Activated naive CD8-positive, alpha-beta T cell treated with anti-CD3 and anti-CD28 coated beads, Interleukin-2, amount 10 ng/mL, durations not matched to agents 7 days and 5 days (primary cell): ENCODE results near the gene MRGPRF. TPM values are rescaled to one million over a fixed set of nuclear protein-coding genes. Genes with fewer than 3 reads are reported as not detected.
"Not testable (repeated sequence)": the region's sequence is repeated elsewhere in the genome, so short reads cannot be mapped to it uniquely, and the experiment has no call there.

Experiments used
- ATAC-seq: fragments of 150-1000 bp; cut with Tn5 transposase; one replicate; pipeline ENCODE4 v1.10.0; 2021; ENCODE audit warnings: low read depth, moderate library complexity
- POLR2A ChIA-PET: fragments of 350-600 bp; sonication (Branson Sonifier 250); formaldehyde crosslinking; loops from one replicate; lab custom pipeline; 2021; ENCODE audit warnings: antibody characterized with exemption; lab: Charles Lee
- DNase-seq: peaks from one replicate; pipeline ENCODE4 v3.0.0; 2021
- H3K27ac Mint-ChIP-seq: one replicate; pipeline ENCODE4 v1.8.0; 2022; ENCODE audit warnings: mild to moderate bottlenecking, mixed read lengths
- H3K27me3 Mint-ChIP-seq: one replicate; pipeline ENCODE4 v1.8.0; 2022; ENCODE audit warnings: mild to moderate bottlenecking, moderate library complexity, mixed read lengths
- H3K36me3 Mint-ChIP-seq: one replicate; pipeline ENCODE4 v1.8.0; 2021; ENCODE audit warnings: mild to moderate bottlenecking, mixed read lengths
- H3K4me1 Mint-ChIP-seq: one replicate; pipeline ENCODE4 v1.8.0; 2021; ENCODE audit warnings: mixed read lengths
- H3K4me3 Mint-ChIP-seq: one replicate; pipeline ENCODE4 v1.8.0; 2022; ENCODE audit warnings: mild to moderate bottlenecking, moderate library complexity, mixed read lengths
- H3K9me3 Mint-ChIP-seq: one replicate; pipeline ENCODE4 v1.8.0; 2021; ENCODE audit warnings: mixed read lengths
- total RNA-seq, 2 experiments: library from RNA; stranded (reverse); gene quantifications; one replicate each; pipeline ENCODE4 v1.2.3, GENCODE V29; 2021

The MRGPRF gene
- total RNA-seq, 2 experiments from 2014 or later: not detected

DNA sequence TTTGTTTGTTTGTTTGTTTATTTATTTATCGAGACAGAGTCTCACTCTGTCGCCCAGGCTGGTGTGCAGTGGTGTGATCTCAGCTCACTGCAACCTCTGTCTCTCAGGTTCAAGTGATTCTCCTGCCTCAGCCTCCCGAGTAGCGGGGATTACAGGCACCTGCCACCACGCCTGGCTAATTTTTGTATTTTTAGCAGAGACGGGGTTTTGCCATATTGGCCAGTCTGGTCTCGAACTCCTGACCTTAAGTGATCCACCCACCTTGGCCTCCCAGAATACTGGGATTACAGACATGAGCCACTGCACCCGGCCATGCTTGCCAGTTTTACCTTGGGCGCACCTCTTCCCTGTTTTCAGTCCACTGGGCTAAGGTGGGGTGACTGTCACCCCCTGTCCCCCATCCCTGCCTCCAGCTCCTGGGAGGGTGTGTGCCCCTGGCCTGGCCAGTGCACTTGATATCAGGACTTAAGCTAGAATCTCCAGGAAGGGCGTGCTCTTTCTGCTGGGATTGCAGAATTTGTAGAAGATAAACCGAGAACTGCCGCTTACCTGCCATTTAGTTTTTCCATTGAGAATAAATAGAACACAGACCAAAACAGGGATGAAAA, 13.2 kb downstream of the MRGPRF start:
- H3K4me3 Mint-ChIP-seq, H3K4me1 Mint-ChIP-seq, H3K9me3 Mint-ChIP-seq, H3K27me3 Mint-ChIP-seq, H3K27ac Mint-ChIP-seq, H3K36me3 Mint-ChIP-seq, POLR2A ChIA-PET, DNase-seq, ATAC-seq: not testable (repeated sequence)

DNA sequence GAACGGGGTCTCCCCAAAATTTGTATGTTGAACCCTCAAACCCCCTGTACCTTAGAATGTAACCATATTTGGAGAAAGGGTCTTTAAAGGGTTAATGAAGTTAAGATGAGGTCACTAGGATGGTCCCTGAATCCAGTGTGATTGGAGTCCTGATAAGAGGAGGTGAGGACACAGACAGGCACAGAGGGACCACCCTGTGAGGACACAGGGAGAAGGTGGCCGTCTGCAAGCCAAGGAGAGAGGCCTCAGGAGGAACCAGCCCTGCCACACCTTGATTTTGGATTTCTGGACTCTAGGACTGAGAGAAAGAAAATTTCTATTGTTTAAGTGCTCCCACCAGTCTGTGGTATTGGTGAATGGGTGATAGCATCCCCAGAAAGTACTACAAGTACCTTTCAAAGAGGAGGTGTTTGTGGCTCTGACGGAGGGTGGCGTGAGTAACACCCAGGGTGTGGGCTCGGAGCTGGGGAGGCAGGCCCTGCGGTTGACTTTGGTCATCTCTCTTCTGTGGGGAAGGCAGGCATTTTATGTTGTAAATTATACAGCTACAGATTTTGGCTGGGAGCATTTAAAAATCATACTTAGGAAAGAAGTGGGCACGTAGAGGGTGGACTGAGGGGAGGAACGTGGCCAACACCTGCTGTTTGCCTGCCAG, 13.8 kb downstream of the MRGPRF start:
- POLR2A ChIA-PET: no interaction called here
- H3K4me1 Mint-ChIP-seq: no peaks in the 10 kb centered on the region
- H3K4me3 Mint-ChIP-seq: no peak overlapping the region
- no peaks in the 10 kb centered on the region for H3K36me3 Mint-ChIP-seq
- no peak overlapping the region for H3K27ac Mint-ChIP-seq
- H3K9me3 Mint-ChIP-seq: no peaks in the 10 kb centered on the region
- ATAC-seq (no peak), DNase-seq (peak; percentile 9)
- H3K27me3 Mint-ChIP-seq: peaks cover 3% of the 10 kb centered on the region

- H3K27ac Mint-ChIP-seq: no peak overlapping the region
- H3K4me3 Mint-ChIP-seq: no peak overlapping the region
- H3K9me3 Mint-ChIP-seq: no peaks in the 10 kb centered on the region
- ATAC-seq (no peak), DNase-seq (peak; percentile 17)
- H3K4me1 Mint-ChIP-seq: no peaks in the 10 kb centered on the region
- H3K27me3 Mint-ChIP-seq: peaks cover 3% of the 10 kb centered on the region
- POLR2A ChIA-PET: no interaction called here
- H3K36me3 Mint-ChIP-seq: no peaks in the 10 kb centered on the region
Observed at GRCh38 chr11:68998390-68998911, 14.6 kb downstream of the MRGPRF start.

GRCh38 chr11:68997995-68998348, 15.1 kb downstream of the MRGPRF start:
- DNase-seq (no peak), ATAC-seq (no peak)
- Mint-ChIP-seq H3K27ac (no peak overlapping the region), H3K36me3 (no peaks in the 10 kb centered on the region), H3K4me1 (no peaks in the 10 kb centered on the region), H3K9me3 (no peaks in the 10 kb centered on the region), H3K27me3 (peaks cover 7% of the 10 kb centered on the region), H3K4me3 (no peak overlapping the region)
- POLR2A ChIA-PET: no interaction called here

- Mint-ChIP-seq H3K27me3 (peaks cover 9% of the 10 kb centered on the region), H3K4me1 (no peaks in the 10 kb centered on the region), H3K27ac (no peak overlapping the region), H3K4me3 (no peak overlapping the region), H3K36me3 (no peaks in the 10 kb centered on the region), H3K9me3 (no peaks in the 10 kb centered on the region)
- ATAC-seq: no peak
- no peak for DNase-seq
- POLR2A ChIA-PET: no interaction called here
Observed at GRCh38 chr11:68997124-68997994, 15.7 kb downstream of the MRGPRF start.

- DNase-seq (no peak), ATAC-seq (no peak)
- no peak overlapping the region for H3K27ac Mint-ChIP-seq
Observed at GRCh38 chr11:68996376-68997123, 16.5 kb downstream of the MRGPRF start.

DNA sequence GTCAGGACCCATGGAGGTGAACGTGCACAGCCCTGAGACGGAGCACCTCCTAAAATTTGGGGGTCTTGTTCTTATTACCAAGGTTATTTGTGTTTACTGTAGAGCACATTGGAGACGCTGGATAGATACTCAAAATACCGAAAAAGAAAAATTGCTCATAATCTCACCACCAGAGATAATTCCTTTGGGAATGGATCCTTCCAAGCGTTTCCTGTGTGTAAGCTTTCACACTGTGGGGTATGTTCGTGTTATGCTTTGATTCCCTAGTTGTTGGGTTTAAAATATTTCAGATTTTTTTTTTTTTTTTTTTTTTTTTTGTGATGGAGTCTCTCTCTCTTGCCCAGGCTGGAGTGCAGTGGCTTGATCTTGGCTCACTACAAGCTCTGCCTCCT, 18.2 kb downstream of the MRGPRF start:
- Mint-ChIP-seq H3K4me1 (no peaks in the 10 kb centered on the region), H3K4me3 (no peak overlapping the region), H3K36me3 (no peaks in the 10 kb centered on the region), H3K27me3 (peaks cover 17% of the 10 kb centered on the region), H3K27ac (no peak overlapping the region), H3K9me3 (no peaks in the 10 kb centered on the region)
- DNase-seq (no peak), ATAC-seq (no peak)
- POLR2A ChIA-PET: no interaction called here

More at GRCh38 chr11:68996376-68997123, 16.5 kb downstream of the MRGPRF start:
- POLR2A ChIA-PET: no interaction called here
- H3K9me3 Mint-ChIP-seq: no peaks in the 10 kb centered on the region
- no peaks in the 10 kb centered on the region for H3K36me3 Mint-ChIP-seq
- no peaks in the 10 kb centered on the region for H3K4me1 Mint-ChIP-seq
- H3K4me3 Mint-ChIP-seq: no peak overlapping the region
- peaks cover 12% of the 10 kb centered on the region for H3K27me3 Mint-ChIP-seq

DNA sequence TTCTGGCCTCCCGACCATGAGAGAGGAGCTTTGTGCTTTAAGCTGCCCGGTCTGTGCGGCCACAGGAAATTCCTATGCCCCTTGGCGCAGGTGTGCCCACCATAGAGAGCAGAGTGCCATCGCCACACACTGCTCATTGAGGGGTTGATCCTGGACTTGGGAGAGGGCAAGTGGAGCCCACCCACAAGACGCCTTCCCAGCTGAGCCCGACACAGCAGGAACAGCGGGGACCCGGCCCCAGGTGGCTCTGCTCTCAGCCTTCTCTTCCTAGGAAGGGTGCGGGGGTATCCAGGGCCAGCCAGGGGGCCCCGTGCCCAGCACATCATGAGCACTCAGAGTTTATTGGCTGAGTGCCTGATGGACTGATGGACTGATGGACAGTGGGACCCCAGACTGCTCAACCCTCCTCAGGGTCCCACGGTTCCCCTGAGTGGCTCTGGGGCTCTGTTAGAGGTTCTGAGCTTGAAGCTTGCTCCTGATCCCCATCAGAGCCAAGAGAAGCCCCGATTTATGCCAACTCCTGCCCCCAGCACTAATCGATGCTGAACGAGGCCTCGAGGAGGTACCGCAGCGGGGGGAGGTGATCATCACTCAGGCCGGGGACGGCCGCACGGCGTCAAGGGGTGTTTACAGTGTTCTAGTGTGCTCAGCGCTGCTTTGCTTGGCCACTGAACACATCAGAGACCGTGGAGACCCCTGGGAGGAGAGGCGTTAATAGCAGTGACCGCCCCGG, 18.7 kb downstream of the MRGPRF start:
- POLR2A ChIA-PET: no interaction called here
- ATAC-seq: no peak
- no peak overlapping the region for H3K4me3 Mint-ChIP-seq

DNA sequence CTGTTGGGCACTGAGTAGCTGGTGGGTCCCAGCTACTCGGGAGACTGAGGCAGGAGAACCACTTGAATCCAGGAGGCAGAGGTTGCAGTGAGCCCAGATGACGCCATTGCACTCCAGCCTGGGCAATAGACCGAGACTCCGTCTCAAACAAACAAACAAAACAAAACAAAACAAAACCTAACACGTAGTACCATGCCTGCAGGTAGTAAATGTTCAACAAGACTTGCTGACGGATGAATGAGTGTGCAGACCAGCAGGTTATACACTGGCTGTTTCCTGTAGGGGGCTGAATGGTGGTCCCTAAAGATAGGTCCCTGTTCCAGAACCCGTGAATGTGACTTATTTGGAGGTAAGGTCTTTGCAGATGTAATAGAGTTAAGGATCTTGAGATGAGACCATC, 19.5 kb downstream of the MRGPRF start:
- no peaks in the 10 kb centered on the region for H3K9me3 Mint-ChIP-seq
- H3K36me3 Mint-ChIP-seq: no peaks in the 10 kb centered on the region
- no peak for ATAC-seq
- peaks cover 27% of the 10 kb centered on the region for H3K27me3 Mint-ChIP-seq
- DNase-seq: no peak
- no peaks in the 10 kb centered on the region for H3K4me1 Mint-ChIP-seq
- H3K27ac Mint-ChIP-seq: no peak overlapping the region
- no peak overlapping the region for H3K4me3 Mint-ChIP-seq
- POLR2A ChIA-PET: no interaction called here

More for the DNA sequence above, 18.7 kb downstream of the MRGPRF start:
- no peak for DNase-seq
- peaks cover 22% of the 10 kb centered on the region for H3K27me3 Mint-ChIP-seq
- H3K27ac Mint-ChIP-seq: no peak overlapping the region
- no peaks in the 10 kb centered on the region for H3K9me3 Mint-ChIP-seq
- H3K36me3 Mint-ChIP-seq: no peaks in the 10 kb centered on the region
- no peaks in the 10 kb centered on the region for H3K4me1 Mint-ChIP-seq

- Mint-ChIP-seq H3K9me3 (no peaks in the 10 kb centered on the region), H3K4me1 (no peaks in the 10 kb centered on the region), H3K27me3 (peaks cover 32% of the 10 kb centered on the region), H3K4me3 (no peak overlapping the region), H3K36me3 (no peaks in the 10 kb centered on the region), H3K27ac (no peak overlapping the region)
- DNase-seq (no peak), ATAC-seq (no peak)
- POLR2A ChIA-PET: no interaction called here
Observed at GRCh38 chr11:68992743-68993255, 20.2 kb downstream of the MRGPRF start.

DNA sequence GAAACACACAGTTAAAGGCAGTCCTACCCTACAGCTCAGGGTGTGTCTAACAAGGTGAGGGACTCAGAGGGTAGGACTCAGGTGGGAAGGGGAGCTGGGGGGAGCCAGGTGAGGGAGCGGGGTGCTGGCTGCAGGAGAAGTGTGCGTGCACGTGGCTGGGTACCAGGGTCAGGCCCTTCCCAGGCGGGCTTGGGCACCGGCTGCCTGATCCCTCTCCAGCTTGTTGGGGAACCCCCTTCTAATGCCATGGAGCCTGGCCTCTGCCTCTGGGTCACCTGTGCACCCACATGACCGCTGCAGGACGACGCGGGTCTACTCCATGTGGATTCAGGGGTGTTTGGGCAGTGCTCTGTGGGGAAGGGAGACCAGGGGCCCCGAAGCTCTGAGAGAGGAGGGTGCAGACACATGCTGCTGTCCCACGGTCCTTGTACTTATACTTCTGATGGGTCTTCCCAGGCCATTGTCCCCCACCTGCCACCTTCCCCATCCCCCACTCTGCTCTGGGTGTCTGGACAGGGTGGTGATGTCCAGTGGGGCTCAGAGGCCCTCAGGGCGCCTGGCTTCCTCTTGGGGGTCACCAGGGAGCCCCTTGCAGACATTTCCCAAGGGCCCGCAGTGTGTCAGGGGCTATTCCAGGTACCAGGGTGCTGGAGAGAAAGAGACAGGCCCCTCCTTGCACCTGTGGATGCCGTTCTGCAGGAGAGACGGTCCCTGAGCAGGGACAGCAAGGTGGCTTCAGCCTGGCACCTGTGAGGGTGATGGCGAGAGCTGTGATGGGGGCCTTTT, 21.9 kb downstream of the MRGPRF start:
- Mint-ChIP-seq H3K27ac (no peak overlapping the region), H3K9me3 (no peaks in the 10 kb centered on the region), H3K36me3 (no peaks in the 10 kb centered on the region), H3K27me3 (peaks cover 40% of the 10 kb centered on the region), H3K4me3 (no peak overlapping the region), H3K4me1 (no peaks in the 10 kb centered on the region)
- DNase-seq (peak; percentile 15), ATAC-seq (no peak)
- POLR2A ChIA-PET: no interaction called here
